T-helper 1 cell treated with Interleukin-12 subunit alpha and Interleukin-12 subunit beta and Interleukin-4 antibody, amounts not matched to agents 30 ng/mL and 1 ng/mL, for 36 hours (primary cell): ENCODE data around the gene TMEM120B. TPM values are rescaled to one million over a fixed set of nuclear protein-coding genes. Genes with fewer than 3 reads are reported as not detected.

ENCODE experiments used
- intact Hi-C: fragments of 100-400 bp; cut with micrococcal nuclease; formaldehyde crosslinking; loops from one replicate; pipeline ENCODE4 v1.15.1; 2024
- total RNA-seq: library from RNA; stranded (reverse); gene quantifications from 2 replicates; pipeline ENCODE4 v1.2.3, GENCODE V29; 2022

The TMEM120B gene
- total RNA-seq, 1 donor from 2014 or later: 9.2 TPM

- intact Hi-C loops: no loop called here
Observed at GRCh38 chr12:121829250-121829918, 116.8 kb downstream of the TMEM120B start.

- intact Hi-C loops: no loop called here
Observed at GRCh38 chr12:121830134-121830533, 117.6 kb downstream of the TMEM120B start.

GRCh38 chr12:121830588-121831265 lies 118.2 kb downstream of the TMEM120B start:
- intact Hi-C loops: no loop called here

Other genes starting within 250 kb of the TMEM120B start
- 55.2 and 55.7 TPM in 2 replicates for gene KDM2B, start 131.7 kb upstream of the TMEM120B start, total RNA-seq
- gene ORAI1, start 86.2 kb upstream of the TMEM120B start, total RNA-seq: 70.6 and 74.2 TPM in 2 replicates
- gene MORN3, start 43.1 kb upstream of the TMEM120B start, total RNA-seq: 2.4 and 2.7 TPM in 2 replicates
- 113 and 121 TPM in 2 replicates for gene RHOF, start 80.9 kb downstream of the TMEM120B start, total RNA-seq
- gene SETD1B, start 91.3 kb downstream of the TMEM120B start, total RNA-seq: 37.5 and 38.1 TPM in 2 replicates
- not detected in 2 replicates for gene HPD, start 146.1 kb downstream of the TMEM120B start, total RNA-seq
- 57.9 and 62.1 TPM in 2 replicates for gene PSMD9, start 176.0 kb downstream of the TMEM120B start, total RNA-seq
- gene CFAP251, start 205.8 kb downstream of the TMEM120B start, total RNA-seq: 0.96 and 1.3 TPM in 2 replicates